Mesothelial cell of epicardium (in vitro differentiated cells): ENCODE results near the gene SMC4. TPM values are rescaled to one million over a fixed set of nuclear protein-coding genes. Genes with fewer than 3 reads are reported as not detected.
"Not testable (repeated sequence)": the region's sequence is repeated elsewhere in the genome, so short reads cannot be mapped to it uniquely, and the experiment has no call there.

Source experiments
- DNase-seq, 2 experiments: peaks; one replicate each; pipeline ENCODE4 v3.0.0; 2021; ENCODE audit warnings: low spot score in 2 of 2; ENCODE audit not compliant: unreplicated experiment in 2 of 2
- H3K27ac Mint-ChIP-seq: 2 replicates; pipeline ENCODE4 v1.8.0; 2021; ENCODE audit warnings: mixed read lengths
- H3K27me3 Mint-ChIP-seq: 2 replicates; pipeline ENCODE4 v1.8.0; 2021; ENCODE audit warnings: low read depth, mixed read lengths
- H3K36me3 Mint-ChIP-seq: 2 replicates; pipeline ENCODE4 v1.8.0; 2021; ENCODE audit warnings: mixed read lengths
- H3K4me1 Mint-ChIP-seq: 2 replicates; pipeline ENCODE4 v1.8.0; 2021; ENCODE audit warnings: mixed read lengths
- H3K4me3 Mint-ChIP-seq: 2 replicates; pipeline ENCODE4 v1.8.0; 2021; ENCODE audit warnings: mild to moderate bottlenecking, moderate library complexity, mixed read lengths
- H3K9me3 Mint-ChIP-seq: 2 replicates; pipeline ENCODE4 v1.8.0; 2021; ENCODE audit warnings: mixed read lengths
- CTCF ChIP-seq: fragments of 200-600 bp; sonication (generic); IDR thresholded peaks from one replicate; pipeline ENCODE4 v1.5.0; 2021; ENCODE audit warnings: antibody characterized with exemption; ENCODE audit not compliant: unreplicated experiment
- total RNA-seq: library from RNA; stranded (reverse); gene quantifications from 3 replicates; pipeline ENCODE4 v1.2.1, GENCODE V29; 2021

The SMC4 gene
- total RNA-seq, 1 donor from 2014 or later = 57.4 TPM

GRCh38 chr3:160448845-160449635 is 49.6 kb downstream of the SMC4 start:
- peak; percentile 34 to 69 for DNase-seq
- TF ChIP-seq CTCF = no peak
- Mint-ChIP-seq H3K4me3 (peak overlapping the region; percentile 85), H3K4me1 (peaks cover 24% of the 10 kb centered on the region), H3K27ac (peak overlapping the region; percentile 94), H3K9me3 (peaks cover 12% of the 10 kb centered on the region), H3K36me3 (peaks cover 10% of the 10 kb centered on the region), H3K27me3 (peaks cover 5% of the 10 kb centered on the region)

DNA sequence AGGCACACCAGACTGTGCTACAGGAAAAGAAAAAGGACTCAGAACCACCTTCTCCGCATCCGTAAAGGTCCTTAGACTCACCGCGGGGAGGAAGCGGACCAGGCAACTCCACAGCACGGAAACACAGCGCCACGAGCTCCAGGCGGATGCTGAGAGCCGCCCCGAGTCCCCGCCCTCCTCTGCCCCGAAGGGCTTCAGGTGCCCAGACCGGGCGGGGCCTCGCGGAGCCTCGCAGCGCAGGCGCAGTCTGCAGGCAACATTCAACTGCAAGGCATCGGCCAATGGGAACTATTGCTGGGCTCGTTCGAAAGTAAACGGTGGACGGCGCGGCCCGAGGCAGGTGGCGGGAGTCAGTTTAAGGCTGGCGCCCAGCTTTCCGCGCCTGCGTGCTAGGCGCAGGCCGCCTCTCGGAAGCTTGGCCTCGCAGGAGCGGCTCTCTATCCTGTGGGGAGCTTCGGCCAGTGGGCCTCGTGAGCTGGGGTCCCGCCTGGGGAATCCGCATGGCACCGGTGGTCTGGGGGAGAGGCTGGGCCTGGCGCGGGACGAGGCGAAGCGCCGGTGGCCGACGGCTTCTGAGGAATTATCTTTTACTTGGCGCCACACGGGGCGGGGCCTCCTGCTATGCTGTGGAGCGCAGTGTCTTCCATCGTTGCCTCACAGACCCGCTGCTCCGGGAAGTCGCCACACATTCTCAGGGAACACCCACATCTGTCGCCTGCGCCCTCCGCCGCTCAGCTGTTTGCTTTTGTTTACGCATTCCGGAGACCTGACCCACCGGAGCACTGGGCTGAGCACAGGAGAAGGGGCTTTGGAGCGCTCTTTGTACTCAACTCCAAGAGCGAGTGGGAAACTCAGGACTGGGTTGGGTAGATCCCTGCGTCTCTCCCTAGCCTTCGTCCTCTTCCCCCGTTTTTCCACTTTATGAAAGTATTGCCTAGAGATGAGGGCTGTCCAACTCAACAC is 50.5 kb downstream of the SMC4 start, which contains the start of gene TRIM59:
Gene TRIM59 (minus strand): TSS at position 151 of the 963 bp plus-strand sequence. CDS start 10,603 bp downstream, outside the sequence.
- DNase-seq = peak; percentile 88 to 96
- H3K9me3 Mint-ChIP-seq = peaks cover 8% of the 10 kb centered on the region
- H3K27me3 Mint-ChIP-seq = peaks cover 5% of the 10 kb centered on the region
- peak within 1 kb of the TSS; percentile 94 for H3K27ac Mint-ChIP-seq
- no peak for TF ChIP-seq CTCF
- H3K4me3 Mint-ChIP-seq = peak within 1 kb of the TSS; percentile 85
- peaks cover 24% of the 10 kb centered on the region for H3K4me1 Mint-ChIP-seq
- H3K36me3 Mint-ChIP-seq = peaks cover 4% of the 10 kb centered on the region

DNA sequence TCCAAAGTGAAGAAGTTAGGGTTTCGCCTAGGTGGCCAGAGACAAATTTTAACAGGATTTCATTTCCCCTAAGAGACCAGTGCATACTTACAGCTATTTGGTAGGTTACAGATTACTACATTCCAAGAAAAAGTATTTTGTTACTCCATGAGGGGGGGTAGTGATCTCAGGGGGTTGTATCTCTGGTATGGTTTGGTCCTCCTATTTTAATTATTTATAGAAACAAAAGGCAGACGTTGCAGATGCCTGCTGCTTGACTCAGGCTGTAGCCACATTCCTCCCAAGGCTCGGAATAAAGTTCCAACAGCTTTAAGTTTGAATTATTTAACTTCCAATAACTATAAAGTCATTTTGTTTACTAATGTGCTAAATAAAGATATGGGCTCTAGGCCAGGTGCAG is 51.4 kb downstream of the SMC4 start:
- Mint-ChIP-seq H3K36me3 (peaks cover 3% of the 10 kb centered on the region), H3K4me1 (peaks cover 24% of the 10 kb centered on the region), H3K9me3 (peaks cover 8% of the 10 kb centered on the region), H3K4me3 (peak overlapping the region; percentile 85), H3K27ac (peak overlapping the region; percentile 94), H3K27me3 (peaks cover 5% of the 10 kb centered on the region)
- no peak for DNase-seq
- TF ChIP-seq CTCF = no peak

GRCh38 chr3:160451602-160452001 is 52.2 kb downstream of the SMC4 start:
- Mint-ChIP-seq H3K4me1 (peaks cover 24% of the 10 kb centered on the region), H3K27me3 (peaks cover 5% of the 10 kb centered on the region), H3K4me3 (no peak overlapping the region), H3K36me3 (no peaks in the 10 kb centered on the region), H3K27ac (no peak overlapping the region), H3K9me3 (peaks cover 4% of the 10 kb centered on the region)
- DNase-seq = no peak
- no peak for TF ChIP-seq CTCF

DNA sequence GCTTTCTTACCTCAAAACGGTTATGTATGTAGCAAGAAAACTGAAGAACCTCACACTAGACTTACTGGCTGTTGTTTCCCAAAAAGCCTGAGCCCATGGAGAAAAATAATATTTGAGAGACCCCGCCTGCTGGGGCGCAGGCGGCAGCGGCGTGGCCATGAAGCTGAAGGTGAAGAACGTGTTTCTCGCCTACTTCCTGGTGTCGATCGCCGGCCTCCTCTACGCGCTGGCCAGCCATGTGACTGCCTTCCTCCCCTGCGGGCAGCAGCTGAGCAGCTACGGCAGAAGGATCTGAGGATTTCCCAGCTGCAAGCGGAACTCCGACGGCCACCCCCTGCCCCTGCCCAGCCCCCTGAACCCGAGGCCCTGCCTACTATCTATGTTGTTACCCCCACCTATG is 52.8 kb downstream of the SMC4 start:
- not testable (repeated sequence) for H3K4me3 Mint-ChIP-seq, H3K36me3 Mint-ChIP-seq, H3K27me3 Mint-ChIP-seq, DNase-seq, H3K9me3 Mint-ChIP-seq, H3K27ac Mint-ChIP-seq
- peaks cover 22% of the 10 kb centered on the region for H3K4me1 Mint-ChIP-seq
